Stimulated activated CD4-positive, alpha-beta T cell treated with anti-CD3 and anti-CD28 coated beads, TNF-alpha, amount 100 ng/mL, for 1 hour (primary cell): ENCODE measurements around the gene SIGLEC10.
A peak's percentile ranks its signal among the peaks of the same experiment; 100 is the strongest.

Experiments used
- DNase-seq, 3 donors: peaks; one replicate each; pipeline ENCODE4 v3.0.0-alpha.2; 2020; ENCODE audit warnings: low read depth in 3 of 3, low spot score in 1 of 3

The SIGLEC10 gene

DNA sequence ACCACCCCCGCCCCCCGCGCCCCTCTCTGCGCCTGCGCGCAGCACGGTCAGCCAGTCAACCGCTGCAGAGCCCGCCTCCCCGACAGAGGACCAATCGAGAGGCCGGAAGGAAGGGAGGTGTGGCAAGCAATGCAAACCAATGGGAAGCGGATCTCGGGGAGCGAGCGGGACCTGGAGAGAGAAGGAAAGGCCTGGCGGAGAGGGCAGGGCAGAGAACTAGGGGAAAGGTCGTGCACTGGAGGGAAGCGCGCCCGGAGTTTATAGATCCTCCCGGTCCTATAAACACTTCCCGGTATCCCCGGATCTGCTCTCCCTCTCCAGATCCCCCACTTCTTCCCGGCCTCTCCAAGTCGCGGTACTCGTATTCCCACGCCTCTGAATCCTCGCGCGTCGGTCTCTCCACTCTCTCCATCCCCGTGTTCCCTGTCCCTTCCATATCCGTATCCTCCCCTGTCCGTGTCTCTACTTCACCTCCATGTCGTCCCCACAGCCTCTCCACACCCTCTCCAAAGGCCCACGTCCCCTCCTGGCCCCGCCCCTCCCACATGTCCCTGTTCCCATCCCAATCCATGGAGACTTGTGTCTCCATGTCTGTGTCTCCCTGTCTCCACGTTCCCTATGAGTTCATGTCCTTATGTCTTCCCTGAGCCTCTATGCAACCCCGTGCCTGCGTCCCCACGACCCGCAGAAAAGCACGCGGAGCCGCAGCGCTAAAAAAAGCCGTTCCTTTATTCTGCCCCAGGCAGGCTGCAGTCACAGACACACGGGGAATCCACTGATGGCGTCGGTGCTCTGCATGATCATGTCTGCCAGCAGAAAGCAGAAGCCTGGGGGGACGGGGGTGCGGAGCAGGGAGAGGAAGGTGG, 50.8 kb downstream of the SIGLEC10 start:
- DNase-seq, result peak; percentile 83 to 85 (median 84)

- no peak for DNase-seq
These were observed 51.5 kb downstream of the SIGLEC10 start, which contains the start of gene ETFB for GRCh38 chr19:51365965-51366388. Gene ETFB (minus strand): TSS chr19:51366388. CDS start chr19:51366326, 62 bp downstream.

DNA sequence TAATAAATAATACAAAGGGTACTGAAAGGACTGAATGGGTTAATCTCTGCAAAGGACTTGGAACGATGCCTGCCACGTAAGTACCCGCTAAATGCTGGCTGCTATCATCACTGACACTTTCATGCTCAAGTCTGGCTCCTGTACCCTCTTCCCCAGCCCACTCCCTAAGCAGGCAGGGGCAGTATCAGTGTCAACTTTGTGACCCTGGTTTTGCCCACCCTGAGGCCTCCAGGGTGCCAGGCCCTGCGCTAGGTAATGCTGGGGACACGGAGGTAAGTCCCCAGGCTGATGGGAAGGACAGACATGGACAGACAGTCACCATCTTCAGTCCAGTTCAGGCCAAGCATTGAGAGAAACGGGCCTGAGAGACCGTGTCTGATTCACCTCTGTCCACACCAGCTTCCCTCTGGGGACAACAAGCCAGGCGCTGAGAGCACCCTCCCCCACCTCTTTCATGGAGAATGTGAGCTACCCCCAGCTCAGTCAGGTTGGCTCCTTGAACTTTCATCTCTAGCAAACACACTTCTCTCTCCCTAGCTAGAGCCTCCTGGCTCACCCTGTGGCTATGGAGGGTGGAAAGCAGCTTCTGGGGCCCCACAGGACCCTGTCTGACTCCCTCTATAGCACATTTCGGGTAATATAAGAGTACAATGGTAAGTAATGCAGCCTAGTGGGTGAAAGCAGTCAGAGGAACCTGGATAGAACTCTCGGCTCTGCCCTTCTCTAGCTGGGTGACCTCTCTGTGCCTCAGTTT, 52.1 kb downstream of the SIGLEC10 start:
- DNase-seq, result no peak

GRCh38 chr19:51364200-51365106, 53.0 kb downstream of the SIGLEC10 start:
- no peak for DNase-seq

- DNase-seq, result no peak
These were observed 56.2 kb downstream of the SIGLEC10 start for GRCh38 chr19:51361239-51361638.
